Left ventricle myocardium inferior (tissue), 1 donor: ENCODE results near the gene GLT8D2. TPM values are rescaled to one million over a fixed set of nuclear protein-coding genes. Genes with fewer than 3 reads are reported as not detected.
"Not testable (repeated sequence)": the region's sequence is repeated elsewhere in the genome, so short reads cannot be mapped to it uniquely, and the experiment has no call there.

Experiments
- DNase-seq: peaks from one replicate; pipeline ENCODE4 v3.0.0-alpha.2; 2020
- H3K27ac ChIP-seq: fragments of 200-600 bp; replicated peaks from 2 replicates; pipeline ENCODE4 v1.8.0; 2021
- H3K27me3 ChIP-seq: fragments of 200-600 bp; 2 replicates; pipeline ENCODE4 v1.8.0; 2021; ENCODE audit warnings: low read depth
- H3K36me3 ChIP-seq: fragments of 200-600 bp; 2 replicates; pipeline ENCODE4 v1.8.0; 2021
- H3K4me1 ChIP-seq: fragments of 200-600 bp; 2 replicates; pipeline ENCODE4 v1.8.0; 2021
- H3K4me3 ChIP-seq: fragments of 200-600 bp; 2 replicates; pipeline ENCODE4 v1.8.0; 2021; ENCODE audit warnings: mild to moderate bottlenecking, moderate library complexity
- H3K9me3 ChIP-seq: fragments of 200-600 bp; replicated peaks from 2 replicates; pipeline ENCODE4 v1.8.0; 2021
- intact Hi-C: fragments of 100-400 bp; cut with micrococcal nuclease; formaldehyde crosslinking; loops from one replicate; pipeline ENCODE4 v1.11.0; 2022
- total RNA-seq: library from RNA; stranded (reverse); fragmentation: NEBNext Ultra II Directional; extraction: Animal tissue kit (Norgen Biotek cat#: 25700); gene quantifications from one replicate; pipeline ENCODE4 v1.2.1, GENCODE V29; 2021
- TF ChIP-seq, protein P1 (sequence below): fragments of 200-600 bp; IDR thresholded peaks from 2 replicates; pipeline ENCODE4 v1.8.0; 2021; ENCODE audit warnings: antibody characterized with exemption, mild to moderate bottlenecking, borderline replicate concordance
- donor health status: DM: no; HTN: yes; CAD: no; lungs with severe emphysema.

Gene GLT8D2
- total RNA-seq, 1 donor from 2014 or later = 11.7 TPM

GRCh38 chr12:104025771-104026170, 24.2 kb downstream of the GLT8D2 start:
- intact Hi-C loops = no loop called here
- no peak overlapping the region for H3K4me3 ChIP-seq
- peaks cover 13% of the 10 kb centered on the region for H3K9me3 ChIP-seq
- H3K4me1 ChIP-seq = peaks cover 18% of the 10 kb centered on the region
- no peak for DNase-seq
- TF ChIP-seq, protein P1, sequence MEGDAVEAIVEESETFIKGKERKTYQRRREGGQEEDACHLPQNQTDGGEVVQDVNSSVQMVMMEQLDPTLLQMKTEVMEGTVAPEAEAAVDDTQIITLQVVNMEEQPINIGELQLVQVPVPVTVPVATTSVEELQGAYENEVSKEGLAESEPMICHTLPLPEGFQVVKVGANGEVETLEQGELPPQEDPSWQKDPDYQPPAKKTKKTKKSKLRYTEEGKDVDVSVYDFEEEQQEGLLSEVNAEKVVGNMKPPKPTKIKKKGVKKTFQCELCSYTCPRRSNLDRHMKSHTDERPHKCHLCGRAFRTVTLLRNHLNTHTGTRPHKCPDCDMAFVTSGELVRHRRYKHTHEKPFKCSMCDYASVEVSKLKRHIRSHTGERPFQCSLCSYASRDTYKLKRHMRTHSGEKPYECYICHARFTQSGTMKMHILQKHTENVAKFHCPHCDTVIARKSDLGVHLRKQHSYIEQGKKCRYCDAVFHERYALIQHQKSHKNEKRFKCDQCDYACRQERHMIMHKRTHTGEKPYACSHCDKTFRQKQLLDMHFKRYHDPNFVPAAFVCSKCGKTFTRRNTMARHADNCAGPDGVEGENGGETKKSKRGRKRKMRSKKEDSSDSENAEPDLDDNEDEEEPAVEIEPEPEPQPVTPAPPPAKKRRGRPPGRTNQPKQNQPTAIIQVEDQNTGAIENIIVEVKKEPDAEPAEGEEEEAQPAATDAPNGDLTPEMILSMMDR = no peak
- no peaks in the 10 kb centered on the region for H3K27me3 ChIP-seq
- no peaks in the 10 kb centered on the region for H3K36me3 ChIP-seq
- no peak overlapping the region for H3K27ac ChIP-seq

GRCh38 chr12:104024348-104024747, 25.6 kb downstream of the GLT8D2 start:
- H3K4me1 ChIP-seq = peaks cover 18% of the 10 kb centered on the region
- H3K27ac ChIP-seq = no peak overlapping the region
- H3K27me3 ChIP-seq = no peaks in the 10 kb centered on the region
- DNase-seq = no peak
- H3K9me3 ChIP-seq = peaks cover 13% of the 10 kb centered on the region
- H3K4me3 ChIP-seq = no peak overlapping the region
- intact Hi-C loops = no loop called here
- H3K36me3 ChIP-seq = no peaks in the 10 kb centered on the region
- TF ChIP-seq, protein P1 = no peak

GRCh38 chr12:104023710-104024109, 26.3 kb downstream of the GLT8D2 start:
- intact Hi-C loops = no loop called here
- no peaks in the 10 kb centered on the region for H3K36me3 ChIP-seq
- TF ChIP-seq, protein P1 = no peak
- no peak overlapping the region for H3K27ac ChIP-seq
- H3K4me1 ChIP-seq = peaks cover 18% of the 10 kb centered on the region
- no peaks in the 10 kb centered on the region for H3K27me3 ChIP-seq
- DNase-seq = no peak
- H3K9me3 ChIP-seq = peaks cover 13% of the 10 kb centered on the region
- H3K4me3 ChIP-seq = no peak overlapping the region

DNA sequence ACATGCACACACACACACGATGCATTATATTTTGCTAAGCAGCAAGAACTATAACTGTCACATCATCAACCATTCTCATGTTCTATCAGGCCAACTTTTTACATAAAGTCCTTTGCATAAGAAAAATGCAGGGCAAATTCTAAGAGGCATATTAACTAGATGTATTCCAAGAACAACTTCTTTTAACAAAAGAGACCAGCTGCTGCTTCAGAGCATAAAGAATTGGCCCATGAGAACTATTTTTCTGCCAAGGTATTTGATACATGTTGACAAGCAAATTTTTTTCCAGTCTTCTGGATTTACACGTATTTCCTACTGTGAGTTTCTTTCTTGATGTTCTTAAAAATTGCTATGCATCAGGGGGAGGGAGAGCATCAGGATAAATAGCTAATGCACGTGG, 27.2 kb downstream of the GLT8D2 start:
- peaks cover 13% of the 10 kb centered on the region for H3K9me3 ChIP-seq
- no peaks in the 10 kb centered on the region for H3K27me3 ChIP-seq
- no peaks in the 10 kb centered on the region for H3K36me3 ChIP-seq
- H3K4me3 ChIP-seq = no peak overlapping the region
- no peak for DNase-seq
- TF ChIP-seq, protein P1 = no peak
- H3K4me1 ChIP-seq = peaks cover 16% of the 10 kb centered on the region
- intact Hi-C loops = no loop called here
- no peak overlapping the region for H3K27ac ChIP-seq

DNA sequence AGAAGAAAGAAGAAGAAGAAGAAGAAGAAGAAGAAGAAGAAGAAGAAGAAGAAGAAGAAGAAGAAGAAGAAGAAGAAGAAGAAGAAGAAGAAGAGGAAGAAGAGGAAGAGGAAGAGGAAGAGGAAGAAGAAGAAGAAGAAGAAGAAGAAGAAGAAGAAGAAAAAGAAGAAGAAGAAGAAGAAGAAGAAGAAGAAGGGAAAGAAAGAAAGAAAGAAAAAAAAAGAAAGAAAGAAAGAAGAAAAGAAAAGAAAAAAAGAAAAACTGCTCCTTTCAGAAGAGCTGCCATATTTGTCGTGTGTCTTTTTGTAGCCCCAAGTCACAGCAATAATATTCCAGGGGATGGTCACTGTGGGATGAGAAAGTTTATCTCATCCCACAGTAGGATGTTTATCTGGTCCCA, 28.1 kb downstream of the GLT8D2 start:
- H3K4me3 ChIP-seq, intact Hi-C loops, H3K36me3 ChIP-seq, DNase-seq, H3K27me3 ChIP-seq, H3K27ac ChIP-seq, H3K4me1 ChIP-seq: not testable (repeated sequence)
- H3K9me3 ChIP-seq = peaks cover 13% of the 10 kb centered on the region

DNA sequence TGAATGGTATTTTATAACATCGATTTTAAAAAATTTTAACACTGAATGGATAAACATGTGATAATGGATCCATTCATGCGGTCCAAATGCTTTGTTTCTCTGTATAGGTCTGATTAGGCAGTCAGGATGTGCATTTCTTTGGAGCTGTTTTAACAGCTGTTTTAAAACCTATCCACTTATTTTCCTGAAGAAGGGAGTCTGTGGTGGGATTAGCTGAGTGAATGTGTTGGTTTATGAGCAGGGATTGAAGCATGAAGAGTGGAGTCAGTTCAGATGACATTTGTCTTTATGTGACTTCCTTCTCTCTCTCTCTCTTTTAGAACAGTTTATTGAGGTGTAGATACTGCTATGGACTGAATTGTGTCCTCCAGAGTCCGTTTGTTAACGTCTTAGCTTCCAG, 37.7 kb downstream of the GLT8D2 start:
- TF ChIP-seq, protein P1 = no peak
- Histone ChIP-seq H3K27ac (no peak overlapping the region), H3K9me3 (no peaks in the 10 kb centered on the region), H3K36me3 (peaks cover 9% of the 10 kb centered on the region), H3K4me3 (no peak overlapping the region), H3K4me1 (peaks cover 19% of the 10 kb centered on the region), H3K27me3 (no peaks in the 10 kb centered on the region)
- intact Hi-C loops = no loop called here
- no peak for DNase-seq
